Measurements from ENCODE around the gene KERA.

The KERA gene, protein sequence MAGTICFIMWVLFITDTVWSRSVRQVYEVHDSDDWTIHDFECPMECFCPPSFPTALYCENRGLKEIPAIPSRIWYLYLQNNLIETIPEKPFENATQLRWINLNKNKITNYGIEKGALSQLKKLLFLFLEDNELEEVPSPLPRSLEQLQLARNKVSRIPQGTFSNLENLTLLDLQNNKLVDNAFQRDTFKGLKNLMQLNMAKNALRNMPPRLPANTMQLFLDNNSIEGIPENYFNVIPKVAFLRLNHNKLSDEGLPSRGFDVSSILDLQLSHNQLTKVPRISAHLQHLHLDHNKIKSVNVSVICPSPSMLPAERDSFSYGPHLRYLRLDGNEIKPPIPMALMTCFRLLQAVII
- long read RNA-seq = 0 reads

- H3K27me3 ChIP-seq (ENCODE audit: insufficient read depth, poor library complexity, severe bottlenecking) = no peaks in the 10 kb centered on the region
- TF ChIP-seq POLR2AphosphoS5 (IDR thresholded peaks at IDR 0.05; ENCODE audit: low read depth) (no peak), SPI1 (IDR thresholded peaks at IDR 0.05; ENCODE audit: borderline replicate concordance, low read depth) (no peak), GABPA (IDR thresholded peaks at IDR 0.05; ENCODE audit: low read depth) (no peak)
- TF ChIP-seq, protein P1, sequence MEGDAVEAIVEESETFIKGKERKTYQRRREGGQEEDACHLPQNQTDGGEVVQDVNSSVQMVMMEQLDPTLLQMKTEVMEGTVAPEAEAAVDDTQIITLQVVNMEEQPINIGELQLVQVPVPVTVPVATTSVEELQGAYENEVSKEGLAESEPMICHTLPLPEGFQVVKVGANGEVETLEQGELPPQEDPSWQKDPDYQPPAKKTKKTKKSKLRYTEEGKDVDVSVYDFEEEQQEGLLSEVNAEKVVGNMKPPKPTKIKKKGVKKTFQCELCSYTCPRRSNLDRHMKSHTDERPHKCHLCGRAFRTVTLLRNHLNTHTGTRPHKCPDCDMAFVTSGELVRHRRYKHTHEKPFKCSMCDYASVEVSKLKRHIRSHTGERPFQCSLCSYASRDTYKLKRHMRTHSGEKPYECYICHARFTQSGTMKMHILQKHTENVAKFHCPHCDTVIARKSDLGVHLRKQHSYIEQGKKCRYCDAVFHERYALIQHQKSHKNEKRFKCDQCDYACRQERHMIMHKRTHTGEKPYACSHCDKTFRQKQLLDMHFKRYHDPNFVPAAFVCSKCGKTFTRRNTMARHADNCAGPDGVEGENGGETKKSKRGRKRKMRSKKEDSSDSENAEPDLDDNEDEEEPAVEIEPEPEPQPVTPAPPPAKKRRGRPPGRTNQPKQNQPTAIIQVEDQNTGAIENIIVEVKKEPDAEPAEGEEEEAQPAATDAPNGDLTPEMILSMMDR (IDR thresholded peaks at IDR 0.05; ENCODE audit: insufficient read depth, low read length) = no peak
- TF ChIP-seq, protein P2, sequence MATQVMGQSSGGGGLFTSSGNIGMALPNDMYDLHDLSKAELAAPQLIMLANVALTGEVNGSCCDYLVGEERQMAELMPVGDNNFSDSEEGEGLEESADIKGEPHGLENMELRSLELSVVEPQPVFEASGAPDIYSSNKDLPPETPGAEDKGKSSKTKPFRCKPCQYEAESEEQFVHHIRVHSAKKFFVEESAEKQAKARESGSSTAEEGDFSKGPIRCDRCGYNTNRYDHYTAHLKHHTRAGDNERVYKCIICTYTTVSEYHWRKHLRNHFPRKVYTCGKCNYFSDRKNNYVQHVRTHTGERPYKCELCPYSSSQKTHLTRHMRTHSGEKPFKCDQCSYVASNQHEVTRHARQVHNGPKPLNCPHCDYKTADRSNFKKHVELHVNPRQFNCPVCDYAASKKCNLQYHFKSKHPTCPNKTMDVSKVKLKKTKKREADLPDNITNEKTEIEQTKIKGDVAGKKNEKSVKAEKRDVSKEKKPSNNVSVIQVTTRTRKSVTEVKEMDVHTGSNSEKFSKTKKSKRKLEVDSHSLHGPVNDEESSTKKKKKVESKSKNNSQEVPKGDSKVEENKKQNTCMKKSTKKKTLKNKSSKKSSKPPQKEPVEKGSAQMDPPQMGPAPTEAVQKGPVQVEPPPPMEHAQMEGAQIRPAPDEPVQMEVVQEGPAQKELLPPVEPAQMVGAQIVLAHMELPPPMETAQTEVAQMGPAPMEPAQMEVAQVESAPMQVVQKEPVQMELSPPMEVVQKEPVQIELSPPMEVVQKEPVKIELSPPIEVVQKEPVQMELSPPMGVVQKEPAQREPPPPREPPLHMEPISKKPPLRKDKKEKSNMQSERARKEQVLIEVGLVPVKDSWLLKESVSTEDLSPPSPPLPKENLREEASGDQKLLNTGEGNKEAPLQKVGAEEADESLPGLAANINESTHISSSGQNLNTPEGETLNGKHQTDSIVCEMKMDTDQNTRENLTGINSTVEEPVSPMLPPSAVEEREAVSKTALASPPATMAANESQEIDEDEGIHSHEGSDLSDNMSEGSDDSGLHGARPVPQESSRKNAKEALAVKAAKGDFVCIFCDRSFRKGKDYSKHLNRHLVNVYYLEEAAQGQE (IDR thresholded peaks at IDR 0.05; ENCODE audit: insufficient replicate concordance, low read depth) = no peak
- no peak for DNase-seq (ENCODE audit: low read depth in 1 of 2, low spot score in 1 of 2)
- H3K27ac ChIP-seq (replicated peaks) = no peak within 1 kb of the TSS
- no peak within 1 kb of the TSS for H3K4me3 ChIP-seq (replicated peaks; ENCODE audit: insufficient read depth, low read length)
These were observed at the start of gene KERA for GRCh38 chr12:91057368-91058165. TSS of gene KERA (minus strand) at chr12:91058024. CDS start at chr12:91056281, 1,743 bp downstream.

GRCh38 chr12:91106283-91106682, 48.5 kb upstream of the KERA start:
- TF ChIP-seq, protein P2 (IDR thresholded peaks at IDR 0.05; ENCODE audit: insufficient replicate concordance, low read depth) = no peak
- TF ChIP-seq, protein P1 (IDR thresholded peaks at IDR 0.05; ENCODE audit: insufficient read depth, low read length) = no peak
- no peak for DNase-seq (ENCODE audit: low read depth in 1 of 2, low spot score in 1 of 2)
- Histone ChIP-seq H3K27me3 (ENCODE audit: insufficient read depth, poor library complexity, severe bottlenecking) (no peaks in the 10 kb centered on the region), H3K4me3 (replicated peaks; ENCODE audit: insufficient read depth, low read length) (no peak overlapping the region), H3K27ac (replicated peaks) (no peak overlapping the region)

GRCh38 chr12:91105807-91106206, 48.0 kb upstream of the KERA start:
- H3K27me3 ChIP-seq (ENCODE audit: insufficient read depth, poor library complexity, severe bottlenecking) = no peaks in the 10 kb centered on the region
- TF ChIP-seq, protein P1 (IDR thresholded peaks at IDR 0.05; ENCODE audit: insufficient read depth, low read length) = no peak
- TF ChIP-seq, protein P2 (IDR thresholded peaks at IDR 0.05; ENCODE audit: insufficient replicate concordance, low read depth) = no peak
- TF ChIP-seq GABPA (IDR thresholded peaks at IDR 0.05; ENCODE audit: low read depth) (no peak), POLR2AphosphoS5 (IDR thresholded peaks at IDR 0.05; ENCODE audit: low read depth) (no peak), SPI1 (IDR thresholded peaks at IDR 0.05; ENCODE audit: borderline replicate concordance, low read depth) (no peak)
- H3K27ac ChIP-seq (replicated peaks) = no peak overlapping the region
- H3K4me3 ChIP-seq (replicated peaks; ENCODE audit: insufficient read depth, low read length) = no peak overlapping the region
- no peak for DNase-seq (ENCODE audit: low read depth in 1 of 2, low spot score in 1 of 2)
